Measurements from ENCODE around the gene KRTAP16-1.

Gene KRTAP16-1

GRCh38 chr17:41334385-41335305 lies 25.5 kb upstream of the KRTAP16-1 start:
- Mint-ChIP-seq H3K27ac (no peak overlapping the region), H3K36me3 (ENCODE audit: low read depth) (no peaks in the 10 kb centered on the region), H3K27me3 (no peaks in the 10 kb centered on the region), H3K4me3 (no peak overlapping the region), H3K4me1 (ENCODE audit: low read depth) (peaks cover 42% of the 10 kb centered on the region), H3K9me3 (no peaks in the 10 kb centered on the region)

GRCh38 chr17:41333836-41334235 lies 24.7 kb upstream of the KRTAP16-1 start:
- H3K27ac Mint-ChIP-seq = no peak overlapping the region
- no peaks in the 10 kb centered on the region for H3K9me3 Mint-ChIP-seq
- no peaks in the 10 kb centered on the region for H3K36me3 Mint-ChIP-seq (ENCODE audit: low read depth)
- H3K4me1 Mint-ChIP-seq (ENCODE audit: low read depth) = peaks cover 34% of the 10 kb centered on the region
- H3K4me3 Mint-ChIP-seq = no peak overlapping the region
- H3K27me3 Mint-ChIP-seq = no peaks in the 10 kb centered on the region

- Mint-ChIP-seq H3K27me3 (no peaks in the 10 kb centered on the region), H3K4me3 (no peak overlapping the region), H3K36me3 (ENCODE audit: low read depth) (no peaks in the 10 kb centered on the region), H3K9me3 (no peaks in the 10 kb centered on the region), H3K4me1 (ENCODE audit: low read depth) (peaks cover 28% of the 10 kb centered on the region), H3K27ac (no peak overlapping the region)
These were observed 24.0 kb upstream of the KRTAP16-1 start for GRCh38 chr17:41333098-41333497.

GRCh38 chr17:41332239-41332638 lies 23.1 kb upstream of the KRTAP16-1 start:
- H3K27ac Mint-ChIP-seq = no peak overlapping the region
- no peaks in the 10 kb centered on the region for H3K27me3 Mint-ChIP-seq
- H3K4me3 Mint-ChIP-seq = no peak overlapping the region
- H3K36me3 Mint-ChIP-seq (ENCODE audit: low read depth) = no peaks in the 10 kb centered on the region
- H3K9me3 Mint-ChIP-seq = no peaks in the 10 kb centered on the region
- peaks cover 27% of the 10 kb centered on the region for H3K4me1 Mint-ChIP-seq (ENCODE audit: low read depth)

GRCh38 chr17:41331606-41332005 lies 22.5 kb upstream of the KRTAP16-1 start:
- Mint-ChIP-seq H3K36me3 (ENCODE audit: low read depth) (no peaks in the 10 kb centered on the region), H3K27me3 (no peaks in the 10 kb centered on the region), H3K27ac (no peak overlapping the region)

GRCh38 chr17:41329279-41329948 lies 20.3 kb upstream of the KRTAP16-1 start:
- Mint-ChIP-seq H3K4me1 (ENCODE audit: low read depth) (peaks cover 20% of the 10 kb centered on the region), H3K27me3 (no peaks in the 10 kb centered on the region), H3K9me3 (no peaks in the 10 kb centered on the region), H3K4me3 (no peak overlapping the region), H3K27ac (no peak overlapping the region), H3K36me3 (ENCODE audit: low read depth) (no peaks in the 10 kb centered on the region)

More at GRCh38 chr17:41331606-41332005, 22.5 kb upstream of the KRTAP16-1 start:
- Mint-ChIP-seq H3K9me3 (no peaks in the 10 kb centered on the region), H3K4me1 (ENCODE audit: low read depth) (peaks cover 34% of the 10 kb centered on the region), H3K4me3 (no peak overlapping the region)

- H3K36me3 Mint-ChIP-seq (ENCODE audit: low read depth) = no peaks in the 10 kb centered on the region
- H3K27me3 Mint-ChIP-seq = no peaks in the 10 kb centered on the region
- H3K27ac Mint-ChIP-seq = no peak overlapping the region
- no peaks in the 10 kb centered on the region for H3K9me3 Mint-ChIP-seq
- H3K4me3 Mint-ChIP-seq = no peak overlapping the region
- peaks cover 18% of the 10 kb centered on the region for H3K4me1 Mint-ChIP-seq (ENCODE audit: low read depth)
These were observed 19.1 kb upstream of the KRTAP16-1 start for GRCh38 chr17:41328207-41328606.

GRCh38 chr17:41327411-41328120 lies 18.5 kb upstream of the KRTAP16-1 start:
- Mint-ChIP-seq H3K4me3 (no peak overlapping the region), H3K27me3 (no peaks in the 10 kb centered on the region), H3K36me3 (ENCODE audit: low read depth) (no peaks in the 10 kb centered on the region), H3K9me3 (no peaks in the 10 kb centered on the region), H3K4me1 (ENCODE audit: low read depth) (peaks cover 18% of the 10 kb centered on the region), H3K27ac (no peak overlapping the region)

GRCh38 chr17:41326173-41327145 lies 17.4 kb upstream of the KRTAP16-1 start:
- H3K36me3 Mint-ChIP-seq (ENCODE audit: low read depth) = no peaks in the 10 kb centered on the region
- H3K4me1 Mint-ChIP-seq (ENCODE audit: low read depth) = peaks cover 18% of the 10 kb centered on the region
- H3K27ac Mint-ChIP-seq = no peak overlapping the region
- H3K27me3 Mint-ChIP-seq = no peaks in the 10 kb centered on the region
- no peaks in the 10 kb centered on the region for H3K9me3 Mint-ChIP-seq
- no peak overlapping the region for H3K4me3 Mint-ChIP-seq

- Mint-ChIP-seq H3K4me3 (no peak overlapping the region), H3K36me3 (ENCODE audit: low read depth) (no peaks in the 10 kb centered on the region), H3K27me3 (no peaks in the 10 kb centered on the region), H3K4me1 (ENCODE audit: low read depth) (peaks cover 18% of the 10 kb centered on the region), H3K9me3 (no peaks in the 10 kb centered on the region), H3K27ac (no peak overlapping the region)
These were observed 16.5 kb upstream of the KRTAP16-1 start for GRCh38 chr17:41325611-41326010.

- Mint-ChIP-seq H3K27ac (no peak overlapping the region), H3K36me3 (ENCODE audit: low read depth) (peaks cover 2% of the 10 kb centered on the region), H3K27me3 (no peaks in the 10 kb centered on the region), H3K9me3 (peaks cover 1% of the 10 kb centered on the region), H3K4me3 (no peak overlapping the region), H3K4me1 (ENCODE audit: low read depth) (peaks cover 18% of the 10 kb centered on the region)
These were observed 16.0 kb upstream of the KRTAP16-1 start for GRCh38 chr17:41325126-41325525.

- Mint-ChIP-seq H3K36me3 (ENCODE audit: low read depth) (peaks cover 5% of the 10 kb centered on the region), H3K4me3 (no peak overlapping the region), H3K4me1 (ENCODE audit: low read depth) (peaks cover 18% of the 10 kb centered on the region), H3K9me3 (peaks cover 8% of the 10 kb centered on the region), H3K27me3 (no peaks in the 10 kb centered on the region), H3K27ac (no peak overlapping the region)
These were observed 15.3 kb upstream of the KRTAP16-1 start for GRCh38 chr17:41324180-41325075.

Data from stimulated activated naive CD8-positive, alpha-beta T cell treated with anti-CD3 and anti-CD28 coated beads, Interleukin-15, Interleukin-2, amounts not matched to agents 100 ng/mL and 50 ng/mL, for 24 hours (primary cell).